ENCODE data around the gene MED12L.
"Not testable (repeated sequence)": the region's sequence is repeated elsewhere in the genome, so short reads cannot be mapped to it uniquely, and the experiment has no call there.

The MED12L gene

GRCh38 chr3:151052346-151052745 is 33.1 kb upstream of the MED12L start:
- no peaks in the 10 kb centered on the region for H3K36me3 ChIP-seq
- no peak for DNase-seq
- H3K27me3 ChIP-seq (ENCODE audit: insufficient read depth, low read depth, severe bottlenecking): peaks cover 87% of the 10 kb centered on the region
- H3K4me3 ChIP-seq (ENCODE audit: low read depth, low read length): no peak overlapping the region
- H3K27ac ChIP-seq: no peak overlapping the region
- H3K9me3 ChIP-seq (ENCODE audit: severe bottlenecking): no peaks in the 10 kb centered on the region
- no peak for TF ChIP-seq CTCF (IDR thresholded peaks at IDR 0.05; ENCODE audit: low read depth, low read length)

DNA sequence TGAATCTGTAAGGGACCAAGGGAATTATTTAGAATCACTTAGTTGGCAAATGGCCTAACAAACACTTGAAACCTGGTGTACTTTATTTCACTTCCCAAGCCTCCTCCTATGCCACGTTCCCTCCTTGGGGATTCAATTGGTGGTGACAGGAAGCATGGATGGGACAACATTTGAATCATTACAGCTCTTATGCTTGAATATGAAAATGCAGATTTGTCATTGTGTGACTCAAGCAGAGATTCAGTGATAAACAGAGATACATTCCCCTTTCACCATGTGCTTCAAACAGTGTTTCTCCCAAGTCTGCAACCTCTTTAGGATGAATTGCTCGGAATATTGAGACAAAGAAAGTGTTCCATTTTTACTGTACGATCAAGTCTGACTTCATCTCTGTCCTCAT is 32.7 kb upstream of the MED12L start:
- no peak for TF ChIP-seq CTCF (IDR thresholded peaks at IDR 0.05; ENCODE audit: low read depth, low read length)
- H3K36me3 ChIP-seq: no peaks in the 10 kb centered on the region
- H3K27me3 ChIP-seq (ENCODE audit: insufficient read depth, low read depth, severe bottlenecking): peaks cover 89% of the 10 kb centered on the region
- H3K27ac ChIP-seq: no peak overlapping the region
- no peak overlapping the region for H3K4me3 ChIP-seq (ENCODE audit: low read depth, low read length)
- H3K9me3 ChIP-seq (ENCODE audit: severe bottlenecking): no peaks in the 10 kb centered on the region
- DNase-seq: no peak

- Histone ChIP-seq H3K27me3 (ENCODE audit: insufficient read depth, low read depth, severe bottlenecking) (peaks cover 74% of the 10 kb centered on the region), H3K9me3 (ENCODE audit: severe bottlenecking) (no peaks in the 10 kb centered on the region), H3K4me3 (ENCODE audit: low read depth, low read length) (no peak overlapping the region), H3K36me3 (no peaks in the 10 kb centered on the region), H3K27ac (no peak overlapping the region)
- no peak for DNase-seq
- TF ChIP-seq CTCF (IDR thresholded peaks at IDR 0.05; ENCODE audit: low read depth, low read length): no peak
Measured at GRCh38 chr3:151058740-151059139, 26.7 kb upstream of the MED12L start.

- no peak for TF ChIP-seq CTCF (IDR thresholded peaks at IDR 0.05; ENCODE audit: low read depth, low read length)
- Histone ChIP-seq H3K27ac (no peak overlapping the region), H3K4me3 (ENCODE audit: low read depth, low read length) (no peak overlapping the region), H3K36me3 (no peaks in the 10 kb centered on the region), H3K9me3 (ENCODE audit: severe bottlenecking) (no peaks in the 10 kb centered on the region), H3K27me3 (ENCODE audit: insufficient read depth, low read depth, severe bottlenecking) (peaks cover 62% of the 10 kb centered on the region)
- no peak for DNase-seq
Measured at GRCh38 chr3:151062611-151063010, 22.9 kb upstream of the MED12L start.

GRCh38 chr3:151067158-151067557 is 18.3 kb upstream of the MED12L start:
- no peak for DNase-seq

GRCh38 chr3:151072842-151073241 is 12.6 kb upstream of the MED12L start:
- not testable (repeated sequence) for H3K36me3 ChIP-seq; DNase-seq; H3K4me3 ChIP-seq (ENCODE audit: low read depth, low read length); H3K27ac ChIP-seq; H3K9me3 ChIP-seq (ENCODE audit: severe bottlenecking)
- H3K27me3 ChIP-seq (ENCODE audit: insufficient read depth, low read depth, severe bottlenecking): peaks cover 36% of the 10 kb centered on the region

More at GRCh38 chr3:151067158-151067557, 18.3 kb upstream of the MED12L start:
- H3K4me3 ChIP-seq (ENCODE audit: low read depth, low read length): no peak overlapping the region
- H3K27me3 ChIP-seq (ENCODE audit: insufficient read depth, low read depth, severe bottlenecking): peaks cover 43% of the 10 kb centered on the region
- no peaks in the 10 kb centered on the region for H3K36me3 ChIP-seq
- H3K9me3 ChIP-seq (ENCODE audit: severe bottlenecking): no peaks in the 10 kb centered on the region
- peak; percentile 44 for TF ChIP-seq CTCF (IDR thresholded peaks at IDR 0.05; ENCODE audit: low read depth, low read length)
- H3K27ac ChIP-seq: no peak overlapping the region

Data from WERI-Rb-1 (cell line).